ENCODE results near the gene NCAPD2.

DNA sequence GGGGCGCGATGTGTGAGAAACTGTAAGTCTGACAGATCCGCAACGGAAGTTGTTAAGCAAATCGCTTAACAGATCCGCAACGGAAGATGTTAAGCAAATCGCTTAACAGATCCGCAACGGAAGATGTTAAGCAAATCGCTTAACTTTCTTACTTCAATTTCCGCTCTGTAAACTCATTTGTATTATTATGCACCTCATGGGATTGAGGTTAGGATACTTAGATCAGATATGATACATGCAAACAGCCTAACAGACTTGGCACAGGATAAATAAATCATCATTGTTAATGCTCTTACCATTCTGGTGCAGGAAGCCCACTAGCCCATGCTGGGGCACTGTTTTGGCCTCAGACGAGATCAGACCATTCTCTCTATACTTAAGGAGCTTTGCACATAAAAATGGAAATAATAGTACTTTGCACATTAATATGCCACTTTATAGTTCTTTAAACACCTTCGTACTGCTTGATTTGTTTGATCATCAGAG lies 399 bp downstream of the NCAPD2 start:
- TF ChIP-seq, protein P1, sequence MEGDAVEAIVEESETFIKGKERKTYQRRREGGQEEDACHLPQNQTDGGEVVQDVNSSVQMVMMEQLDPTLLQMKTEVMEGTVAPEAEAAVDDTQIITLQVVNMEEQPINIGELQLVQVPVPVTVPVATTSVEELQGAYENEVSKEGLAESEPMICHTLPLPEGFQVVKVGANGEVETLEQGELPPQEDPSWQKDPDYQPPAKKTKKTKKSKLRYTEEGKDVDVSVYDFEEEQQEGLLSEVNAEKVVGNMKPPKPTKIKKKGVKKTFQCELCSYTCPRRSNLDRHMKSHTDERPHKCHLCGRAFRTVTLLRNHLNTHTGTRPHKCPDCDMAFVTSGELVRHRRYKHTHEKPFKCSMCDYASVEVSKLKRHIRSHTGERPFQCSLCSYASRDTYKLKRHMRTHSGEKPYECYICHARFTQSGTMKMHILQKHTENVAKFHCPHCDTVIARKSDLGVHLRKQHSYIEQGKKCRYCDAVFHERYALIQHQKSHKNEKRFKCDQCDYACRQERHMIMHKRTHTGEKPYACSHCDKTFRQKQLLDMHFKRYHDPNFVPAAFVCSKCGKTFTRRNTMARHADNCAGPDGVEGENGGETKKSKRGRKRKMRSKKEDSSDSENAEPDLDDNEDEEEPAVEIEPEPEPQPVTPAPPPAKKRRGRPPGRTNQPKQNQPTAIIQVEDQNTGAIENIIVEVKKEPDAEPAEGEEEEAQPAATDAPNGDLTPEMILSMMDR (IDR thresholded peaks at IDR 0.05): no peak
- no peak for TF ChIP-seq EZH2 (IDR thresholded peaks at IDR 0.05)

All from neural progenitor cell (in vitro differentiated cells).